NCI-H524 (cell line): ENCODE data around the gene FAM20A.
A peak's percentile ranks its signal among the peaks of the same experiment; 100 is the strongest.
"Not testable (repeated sequence)": the region's sequence is repeated elsewhere in the genome, so short reads cannot be mapped to it uniquely, and the experiment has no call there.

Experiments
- DNase-seq, 2 experiments: peaks; one replicate each; lab custom pipeline; 2025; lab: John Stamatoyannopoulos, UW

Gene FAM20A

DNA sequence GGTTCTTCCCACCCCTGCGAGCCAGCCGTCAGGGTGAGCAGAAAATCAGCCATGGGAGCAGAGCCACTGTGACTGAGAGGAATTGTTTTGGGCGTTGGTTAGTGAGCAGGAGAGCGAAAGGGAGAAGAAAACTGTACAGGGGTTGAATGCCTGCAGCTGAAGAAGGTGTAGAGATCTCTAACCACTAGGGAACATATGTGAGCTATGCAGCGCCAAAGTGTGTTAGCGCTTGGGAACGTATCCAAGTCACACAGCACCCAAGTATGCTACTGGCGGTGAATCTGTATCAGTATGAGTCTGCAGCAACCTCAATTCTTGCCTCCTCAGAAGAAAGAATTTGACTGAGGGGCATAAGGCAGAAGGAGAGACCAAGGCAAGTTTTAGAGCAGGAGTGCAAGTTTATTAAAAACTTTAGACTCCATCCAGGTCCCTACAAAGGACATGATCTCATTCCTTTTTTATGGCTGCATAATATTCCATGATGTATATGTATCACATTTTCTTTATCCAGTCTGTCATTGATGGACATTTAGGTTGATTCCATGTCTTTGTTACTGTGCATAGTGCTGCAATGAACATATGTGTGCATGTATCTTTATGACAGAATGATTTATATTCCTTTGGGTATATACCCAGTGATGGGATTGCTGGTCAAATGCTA is 108.6 kb downstream of the FAM20A start:
- DNase-seq, result not testable (repeated sequence)

DNA sequence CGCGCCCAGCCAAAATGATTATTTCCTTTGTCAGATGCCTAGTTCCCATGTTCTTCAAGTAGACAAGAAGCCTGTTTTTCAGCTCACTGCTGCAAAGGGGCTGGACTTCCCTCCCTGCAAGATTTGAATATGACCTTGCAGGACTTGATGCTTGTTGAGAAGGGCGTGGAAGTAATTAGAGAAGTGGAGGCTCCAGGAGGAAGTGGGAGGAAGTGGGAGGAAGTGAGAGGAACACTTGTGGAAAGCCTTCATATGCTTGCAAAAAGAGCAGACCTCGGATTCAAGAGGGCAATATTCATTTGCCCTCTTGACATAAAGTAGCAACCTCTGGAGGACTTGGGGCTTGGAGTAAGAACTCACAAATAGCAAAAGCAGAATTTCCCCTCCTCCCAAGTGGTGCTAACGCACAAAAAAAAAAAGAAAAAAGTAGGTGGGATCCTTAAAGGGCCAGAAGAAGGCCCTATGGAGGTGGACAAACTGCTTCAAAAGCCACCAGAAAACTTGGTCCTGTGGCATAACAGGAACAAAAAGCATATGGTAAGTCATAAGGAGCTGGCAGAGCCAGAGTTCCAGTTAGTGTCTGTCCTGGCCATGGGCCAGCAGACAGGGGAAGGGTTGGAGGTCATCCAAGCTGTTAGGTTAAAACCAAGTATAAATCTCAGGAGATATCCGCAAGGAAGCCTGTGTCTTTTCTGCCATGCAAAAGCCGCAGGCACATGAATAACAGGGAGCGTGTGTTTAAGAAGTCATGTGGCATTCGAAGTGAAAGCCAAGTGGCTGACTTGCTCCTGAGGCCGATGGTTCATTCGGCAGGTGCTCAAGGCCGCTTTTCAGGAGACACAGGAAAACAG is 109.6 kb downstream of the FAM20A start:
- DNase-seq, result peak in 1 of 2 experiments; percentile 26

GRCh38 chr17:68489919-68490318 is 111.2 kb downstream of the FAM20A start:
- no peak for DNase-seq
